Measurements from ENCODE around the gene KCNJ9.

DNA sequence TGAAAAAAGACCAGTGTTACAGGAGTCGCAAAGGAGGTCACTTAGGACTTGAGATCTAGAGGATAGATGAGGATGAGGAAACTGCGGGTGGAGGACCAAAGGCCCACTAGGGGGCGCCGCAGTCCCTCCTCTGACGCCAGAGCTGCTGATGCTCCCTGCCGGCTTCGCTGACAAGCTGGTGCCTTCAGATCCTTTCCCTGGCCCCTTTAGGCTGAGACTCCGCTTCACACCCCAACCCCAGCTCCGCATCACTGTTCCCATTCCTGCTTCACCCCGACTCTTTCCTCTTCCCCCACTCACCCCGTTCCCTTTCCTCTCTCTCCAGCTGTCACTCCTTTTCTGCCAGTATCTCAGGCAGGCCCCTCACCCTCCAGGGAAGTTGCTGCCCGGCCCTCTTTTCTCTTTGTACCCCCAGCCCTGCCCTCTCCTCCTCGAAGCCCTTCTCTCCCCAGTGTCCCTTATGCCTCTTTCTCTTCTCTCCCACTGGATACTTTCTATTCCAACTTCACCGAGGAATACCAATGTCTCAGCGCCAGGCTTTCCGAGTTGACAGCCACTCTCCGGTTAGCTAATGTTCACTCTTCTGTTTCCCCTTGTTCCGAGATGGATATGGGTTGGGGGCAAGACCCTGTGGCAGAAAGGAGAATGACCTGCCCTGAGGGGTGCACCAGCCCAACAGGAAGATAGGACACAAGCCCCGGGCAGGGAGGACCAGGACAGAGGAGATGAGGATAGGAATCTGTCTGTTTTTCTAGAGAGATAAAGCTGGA lies 4.5 kb downstream of the KCNJ9 start:
- TF ChIP-seq, protein P1, sequence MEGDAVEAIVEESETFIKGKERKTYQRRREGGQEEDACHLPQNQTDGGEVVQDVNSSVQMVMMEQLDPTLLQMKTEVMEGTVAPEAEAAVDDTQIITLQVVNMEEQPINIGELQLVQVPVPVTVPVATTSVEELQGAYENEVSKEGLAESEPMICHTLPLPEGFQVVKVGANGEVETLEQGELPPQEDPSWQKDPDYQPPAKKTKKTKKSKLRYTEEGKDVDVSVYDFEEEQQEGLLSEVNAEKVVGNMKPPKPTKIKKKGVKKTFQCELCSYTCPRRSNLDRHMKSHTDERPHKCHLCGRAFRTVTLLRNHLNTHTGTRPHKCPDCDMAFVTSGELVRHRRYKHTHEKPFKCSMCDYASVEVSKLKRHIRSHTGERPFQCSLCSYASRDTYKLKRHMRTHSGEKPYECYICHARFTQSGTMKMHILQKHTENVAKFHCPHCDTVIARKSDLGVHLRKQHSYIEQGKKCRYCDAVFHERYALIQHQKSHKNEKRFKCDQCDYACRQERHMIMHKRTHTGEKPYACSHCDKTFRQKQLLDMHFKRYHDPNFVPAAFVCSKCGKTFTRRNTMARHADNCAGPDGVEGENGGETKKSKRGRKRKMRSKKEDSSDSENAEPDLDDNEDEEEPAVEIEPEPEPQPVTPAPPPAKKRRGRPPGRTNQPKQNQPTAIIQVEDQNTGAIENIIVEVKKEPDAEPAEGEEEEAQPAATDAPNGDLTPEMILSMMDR (conservative IDR thresholded peaks at IDR 0.05; ENCODE audit: low read length), result peak; percentile 89
- no peak for TF ChIP-seq EZH2phosphoT487 (IDR thresholded peaks at IDR 0.05; ENCODE audit: borderline replicate concordance)
